NOMO-1 treated with dmso at 0.1 percent for 144 hours (cell line): ENCODE data around the gene ATP1A3.
A peak's percentile ranks its signal among the peaks of the same experiment; 100 is the strongest.
"Not testable (repeated sequence)": the region's sequence is repeated elsewhere in the genome, so short reads cannot be mapped to it uniquely, and the experiment has no call there.

ENCODE experiments used
- DNase-seq: peaks from one replicate; lab custom pipeline; 2025; ENCODE audit not compliant: unreplicated experiment; lab: John Stamatoyannopoulos, UW

The ATP1A3 gene

GRCh38 chr19:41951686-41952172, 42.3 kb downstream of the ATP1A3 start:
- DNase-seq: peak; percentile 58

GRCh38 chr19:41947091-41947490, 46.9 kb downstream of the ATP1A3 start:
- no peak for DNase-seq

- DNase-seq: no peak
Measured at GRCh38 chr19:41945135-41945766, 48.8 kb downstream of the ATP1A3 start.

GRCh38 chr19:41944336-41944735, 49.7 kb downstream of the ATP1A3 start:
- DNase-seq: no peak

GRCh38 chr19:41941410-41942202, 52.4 kb downstream of the ATP1A3 start:
- no peak for DNase-seq

- DNase-seq: no peak
Measured at GRCh38 chr19:41940731-41941409, 53.2 kb downstream of the ATP1A3 start.

GRCh38 chr19:41939861-41940730, 53.9 kb downstream of the ATP1A3 start:
- DNase-seq: peak; percentile 50

GRCh38 chr19:41939209-41939608, 54.8 kb downstream of the ATP1A3 start:
- DNase-seq: not testable (repeated sequence)

- DNase-seq: no peak
Measured at GRCh38 chr19:41937525-41938468, 56.2 kb downstream of the ATP1A3 start.

- no peak for DNase-seq
Measured at GRCh38 chr19:41936961-41937360, 57.1 kb downstream of the ATP1A3 start.

GRCh38 chr19:41936416-41936850, 57.6 kb downstream of the ATP1A3 start:
- no peak for DNase-seq

GRCh38 chr19:41935760-41936415, 58.1 kb downstream of the ATP1A3 start:
- no peak for DNase-seq

GRCh38 chr19:41934849-41935374, 59.1 kb downstream of the ATP1A3 start:
- no peak for DNase-seq

GRCh38 chr19:41933693-41934426, 60.2 kb downstream of the ATP1A3 start:
- no peak for DNase-seq

- no peak for DNase-seq
Measured at GRCh38 chr19:41932720-41933332, 61.2 kb downstream of the ATP1A3 start.

- no peak for DNase-seq
Measured at GRCh38 chr19:41932259-41932719, 61.7 kb downstream of the ATP1A3 start.

- no peak for DNase-seq
Measured at GRCh38 chr19:41930926-41931592, 63.0 kb downstream of the ATP1A3 start.
